Ureter (tissue), 1 donor: ENCODE results near the gene DDX10. TPM values are rescaled to one million over a fixed set of nuclear protein-coding genes. Genes with fewer than 3 reads are reported as not detected.

Experiments used
- DNase-seq: peaks from one replicate; pipeline ENCODE4 v3.0.0-alpha.2; 2020; ENCODE audit warnings: low spot score
- total RNA-seq: library from RNA; stranded (reverse); gene quantifications from one replicate; pipeline ENCODE4 v1.2.4, GENCODE V29; 2023
- donor health status: DM: yes; HTN: yes; CAD: no.

The DDX10 gene
- total RNA-seq, 1 donor from 2014 or later = 50.4 TPM

- no peak for DNase-seq
Measured at GRCh38 chr11:108983636-108984420, 319.0 kb downstream of the DDX10 start.

DNA sequence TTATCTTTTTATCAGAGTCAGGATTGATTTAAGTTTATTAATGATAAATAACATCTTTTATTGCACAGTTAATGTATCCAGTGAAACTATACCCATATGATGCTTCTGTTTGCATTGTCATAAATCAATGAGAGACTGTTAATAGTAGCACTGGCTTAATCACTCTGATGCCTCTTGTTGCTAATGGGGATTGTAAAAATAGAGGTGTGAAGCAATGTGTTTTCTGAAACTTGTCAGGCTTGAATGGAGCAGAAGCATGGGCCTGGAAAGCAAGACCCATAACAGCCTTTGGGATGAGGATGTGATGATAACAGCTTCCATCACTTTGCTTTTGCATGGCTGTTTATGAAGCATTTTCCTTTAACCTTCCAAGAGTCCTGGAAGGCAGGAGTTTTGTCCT, 319.7 kb downstream of the DDX10 start:
- no peak for DNase-seq

DNA sequence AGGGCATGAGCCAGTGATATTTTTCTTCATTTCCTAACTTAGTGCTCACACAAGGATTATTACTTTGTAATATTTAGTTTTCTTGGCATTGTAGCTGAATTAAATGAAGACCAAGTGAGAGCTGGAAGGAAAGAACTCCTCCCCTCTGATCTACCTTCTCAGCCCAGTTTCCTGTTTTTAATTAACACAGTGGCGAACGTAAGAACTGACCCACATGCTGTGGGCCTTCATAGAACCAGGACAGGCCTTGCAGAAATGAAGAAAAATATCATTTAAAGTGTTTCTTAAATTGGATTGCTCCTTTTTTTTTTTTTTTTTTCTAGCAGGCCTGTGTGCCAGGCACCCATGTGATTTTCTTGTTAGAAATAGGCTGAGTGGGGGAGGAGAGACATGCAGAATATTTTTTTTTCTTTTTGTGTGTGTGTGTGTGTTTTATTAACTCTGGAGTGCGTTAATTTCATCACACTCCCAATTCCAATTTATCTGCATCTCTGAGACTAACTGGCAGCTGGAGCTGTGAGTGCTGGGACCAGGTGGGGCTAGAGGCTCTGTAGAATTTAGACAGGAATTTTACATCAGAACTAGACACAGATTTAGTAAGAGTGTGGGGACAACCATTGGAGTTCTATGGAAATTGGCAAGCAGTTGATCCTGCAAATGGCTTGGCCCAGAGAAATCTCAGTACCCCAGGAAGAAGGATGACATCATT, 320.5 kb downstream of the DDX10 start:
- no peak for DNase-seq

GRCh38 chr11:108985945-108986279, 321.0 kb downstream of the DDX10 start:
- no peak for DNase-seq

Other genes with a start within 250 kb of the DDX10 start
- 1.5 TPM for gene C11orf65, start 197.5 kb upstream of the DDX10 start, total RNA-seq
- 37.7 TPM for gene POGLUT3, start 166.7 kb upstream of the DDX10 start, total RNA-seq
- 19.5 TPM for gene EXPH5, start 71.3 kb upstream of the DDX10 start, total RNA-seq